GM21390 (cell line): ENCODE measurements around the gene ZBTB7C.

Experiments
- ATAC-seq: cut with Tn5 transposase; IDR thresholded peaks from one replicate; pipeline ENCODE4 v1.9.1; 2021; ENCODE audit not compliant: unreplicated experiment

The ZBTB7C gene

GRCh38 chr18:48172226-48173006 lies 236.8 kb downstream of the ZBTB7C start:
- ATAC-seq: no peak

GRCh38 chr18:48171490-48172188 lies 237.5 kb downstream of the ZBTB7C start:
- ATAC-seq: no peak

GRCh38 chr18:48170651-48171050 lies 238.5 kb downstream of the ZBTB7C start:
- no peak for ATAC-seq

GRCh38 chr18:48168861-48169260 lies 240.3 kb downstream of the ZBTB7C start:
- ATAC-seq: no peak

- ATAC-seq: no peak
Observed at GRCh38 chr18:48167897-48168253, 241.3 kb downstream of the ZBTB7C start.

- ATAC-seq: no peak
Observed at GRCh38 chr18:48166336-48166875, 242.8 kb downstream of the ZBTB7C start.

- ATAC-seq: no peak
Observed at GRCh38 chr18:48165111-48165866, 243.9 kb downstream of the ZBTB7C start.

GRCh38 chr18:48164701-48165100 lies 244.5 kb downstream of the ZBTB7C start:
- ATAC-seq: no peak

- ATAC-seq: no peak
Observed at GRCh38 chr18:48164116-48164515, 245.1 kb downstream of the ZBTB7C start.

GRCh38 chr18:48163738-48164115 lies 245.5 kb downstream of the ZBTB7C start:
- ATAC-seq: no peak

- ATAC-seq: no peak
Observed at GRCh38 chr18:48162956-48163737, 246.0 kb downstream of the ZBTB7C start.

- ATAC-seq: peak; percentile 44
Observed at GRCh38 chr18:48161911-48162698, 247.1 kb downstream of the ZBTB7C start.

- peak; percentile 87 for ATAC-seq
Observed at GRCh38 chr18:48161191-48161910, 247.8 kb downstream of the ZBTB7C start.

- no peak for ATAC-seq
Observed at GRCh38 chr18:48160622-48161021, 248.6 kb downstream of the ZBTB7C start.

- no peak for ATAC-seq
Observed at GRCh38 chr18:48159816-48160215, 249.4 kb downstream of the ZBTB7C start.

- no peak for ATAC-seq
Observed at GRCh38 chr18:48158721-48159120, 250.5 kb downstream of the ZBTB7C start.

- no peak for ATAC-seq
Observed at GRCh38 chr18:48157956-48158355, 251.2 kb downstream of the ZBTB7C start.

GRCh38 chr18:48155856-48156255 lies 253.3 kb downstream of the ZBTB7C start:
- ATAC-seq: no peak

- no peak for ATAC-seq
Observed at GRCh38 chr18:48154828-48155227, 254.4 kb downstream of the ZBTB7C start.
